NCI-H510A treated with DMSO at 0.1 percent for 48 hours (cell line): Measurements from ENCODE around the gene CSH2.
"Not testable (repeated sequence)": the region's sequence is repeated elsewhere in the genome, so short reads cannot be mapped to it uniquely, and the experiment has no call there.

Experiments
- DNase-seq: peaks from one replicate; lab custom pipeline; 2025; lab: John Stamatoyannopoulos, UW

The CSH2 gene

DNA sequence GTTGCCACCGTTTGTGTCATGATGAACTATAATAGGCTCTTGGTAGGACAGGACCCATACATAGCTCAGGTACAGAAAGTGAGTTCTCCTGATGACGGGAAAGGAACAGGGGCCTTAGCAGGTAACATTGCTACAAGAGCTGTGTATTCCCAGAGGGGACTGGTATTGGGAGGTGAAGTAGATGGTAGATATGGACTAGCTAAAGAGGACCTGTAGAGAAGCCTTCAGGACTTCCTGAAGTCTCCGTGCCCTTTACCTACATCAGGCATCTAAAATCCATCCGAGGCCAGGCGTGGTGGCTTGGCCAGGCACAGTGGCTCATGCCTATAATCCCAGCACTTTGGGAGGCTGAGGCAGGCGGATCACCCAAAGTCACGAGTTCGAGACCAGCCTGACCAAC is 18.3 kb downstream of the CSH2 start:
- DNase-seq, result no peak

DNA sequence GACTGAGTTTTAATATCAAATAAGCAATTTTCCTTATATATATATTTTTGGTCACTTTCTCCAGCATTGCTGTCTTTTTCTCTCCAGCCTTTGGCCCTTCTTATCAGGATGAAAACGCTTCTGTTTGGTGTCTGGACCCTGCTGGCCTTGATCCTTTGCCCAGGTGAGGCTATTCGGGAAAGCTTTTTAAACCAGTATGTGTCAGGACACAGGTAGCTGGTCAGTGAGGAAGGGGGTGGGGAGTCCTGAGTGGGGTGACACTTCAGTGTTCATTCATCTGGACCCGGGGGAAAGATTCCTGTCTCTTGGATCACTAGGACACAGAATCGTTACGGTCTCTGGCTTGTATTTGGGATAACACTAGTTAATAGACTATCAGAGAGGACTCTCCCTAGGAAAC is 18.8 kb downstream of the CSH2 start:
- DNase-seq, result no peak

DNA sequence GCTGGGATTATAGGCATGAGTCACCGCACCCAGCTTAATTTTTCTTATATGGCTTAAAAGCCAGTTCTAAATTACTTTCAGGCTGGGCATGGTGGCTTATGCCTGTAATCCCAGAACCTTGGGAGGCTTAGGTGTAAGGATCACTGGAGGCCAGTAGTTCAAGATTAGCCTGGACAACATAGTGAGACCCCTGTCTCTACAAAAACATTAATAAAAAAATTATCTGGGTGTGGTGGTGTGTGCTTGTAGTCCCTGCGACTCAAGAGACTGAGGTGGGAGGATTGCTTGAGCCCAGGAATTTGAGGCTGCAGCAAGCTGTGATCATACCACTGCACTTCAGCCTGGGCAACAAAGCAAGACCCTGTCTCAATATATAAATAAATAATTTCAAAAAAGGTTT is 20.2 kb downstream of the CSH2 start:
- DNase-seq, result no peak

DNA sequence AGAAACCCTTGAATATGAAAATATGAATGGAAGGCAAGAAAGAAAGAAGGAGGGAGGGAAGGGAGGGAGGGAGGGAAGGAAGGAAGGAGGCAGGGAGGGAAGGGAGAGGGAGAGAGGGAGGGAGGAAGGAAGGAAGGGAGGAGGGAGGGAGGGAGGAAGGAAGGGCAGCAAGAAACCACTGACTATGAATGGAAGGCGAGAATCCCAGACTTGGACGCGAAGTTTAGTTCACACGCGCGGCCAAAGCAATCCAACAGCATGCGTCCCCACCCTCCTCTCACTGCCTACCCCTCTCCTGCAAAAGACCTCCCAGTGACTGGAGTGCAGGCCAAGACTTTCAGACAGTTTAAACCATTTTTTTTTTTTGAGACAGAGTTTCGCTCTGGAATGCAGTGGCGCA is 23.1 kb downstream of the CSH2 start:
- no peak for DNase-seq

DNA sequence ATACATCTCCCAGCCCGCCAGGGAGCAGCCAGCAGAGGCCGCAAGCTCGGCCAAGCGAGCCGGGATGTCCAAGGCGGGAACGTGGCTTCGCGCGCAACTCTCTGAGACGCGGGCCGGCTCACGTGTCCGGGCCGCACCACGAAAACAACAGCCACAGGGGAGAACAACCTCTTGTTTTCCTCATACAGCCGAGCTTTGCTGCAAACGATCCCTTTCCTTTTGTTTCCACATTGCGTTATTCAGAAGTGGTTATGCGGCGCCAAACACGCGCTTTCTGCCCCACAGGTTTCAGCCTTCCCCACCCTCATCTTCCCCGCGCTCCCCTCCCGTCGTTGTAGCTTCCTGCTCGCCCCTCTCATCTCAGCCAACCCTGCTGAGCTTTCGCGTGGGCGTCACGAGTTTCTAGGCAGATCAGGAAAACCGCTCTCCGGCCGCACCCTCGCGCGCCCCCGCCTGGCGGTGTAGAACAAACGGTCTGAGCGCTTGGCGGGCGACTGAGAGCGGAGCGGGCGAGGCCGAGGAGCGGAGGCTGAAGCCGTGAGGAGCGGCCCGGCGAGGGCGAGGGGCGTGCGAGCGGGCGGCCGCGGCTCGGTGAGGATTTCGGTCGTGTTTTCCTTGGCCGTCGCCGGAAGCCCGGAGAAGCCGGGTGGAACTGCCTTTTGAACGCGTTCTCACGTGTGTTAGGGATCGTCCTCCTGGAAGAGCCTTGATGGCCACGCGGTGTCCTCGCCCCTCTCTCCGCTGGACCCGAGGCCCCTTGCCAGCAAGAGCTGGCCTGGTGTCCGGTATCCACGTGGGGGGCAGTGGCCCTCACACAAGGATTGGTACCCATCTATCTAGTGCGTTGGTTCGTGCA is 24.4 kb downstream of the CSH2 start:
- no peak for DNase-seq

DNA sequence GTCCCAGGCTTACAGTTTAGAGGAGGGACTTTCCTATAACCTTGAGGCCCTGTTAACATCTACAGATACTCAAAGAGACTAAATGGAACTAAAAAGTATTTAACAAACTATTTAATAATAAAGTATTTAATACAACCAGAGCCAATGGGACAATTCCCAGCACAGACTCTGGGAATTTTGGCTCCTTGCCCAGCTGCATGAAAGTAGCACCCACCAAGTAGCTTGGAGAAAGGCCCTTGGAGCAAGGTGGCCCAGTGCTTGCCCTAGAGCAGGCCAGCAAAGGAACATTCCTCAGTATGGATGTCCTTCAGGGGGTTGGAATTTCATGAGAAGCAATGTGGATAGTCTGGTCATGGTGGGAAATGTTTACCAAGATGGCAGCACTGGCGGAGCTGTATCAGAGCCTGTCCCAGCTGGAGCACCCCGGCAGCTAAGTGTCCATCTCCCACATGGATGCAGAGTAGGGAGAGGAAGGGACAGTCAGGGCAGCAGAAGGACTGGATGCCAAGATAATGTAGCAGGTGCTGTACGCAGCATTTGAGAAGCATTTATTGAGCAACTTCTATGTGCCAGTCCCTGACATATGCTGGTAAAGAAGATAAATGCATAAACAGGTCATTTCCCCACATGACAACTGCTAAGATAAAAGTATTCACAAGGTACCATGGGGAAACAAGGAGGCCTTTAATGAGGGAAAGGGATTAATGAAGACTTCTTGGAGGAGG is 25.8 kb downstream of the CSH2 start:
- DNase-seq, result no peak

DNA sequence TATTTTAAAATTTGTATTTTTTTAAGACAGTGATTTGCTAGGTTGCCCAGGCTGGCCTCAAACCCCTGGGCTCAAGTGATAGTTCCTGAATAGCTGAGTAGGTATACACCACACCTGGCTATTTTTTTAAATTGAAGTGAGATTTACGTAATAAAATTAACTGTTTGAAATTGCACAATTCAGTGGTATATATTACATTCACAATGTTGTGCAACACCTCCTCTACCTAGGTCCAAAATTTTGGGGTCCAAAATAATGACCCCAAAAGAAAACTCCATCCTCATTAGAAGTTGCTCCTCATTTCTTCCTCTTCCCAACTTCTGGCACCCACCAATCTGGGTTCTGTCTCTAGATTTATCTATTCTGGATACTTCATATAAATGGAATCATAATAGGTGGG is 28.0 kb downstream of the CSH2 start:
- DNase-seq, result no peak

DNA sequence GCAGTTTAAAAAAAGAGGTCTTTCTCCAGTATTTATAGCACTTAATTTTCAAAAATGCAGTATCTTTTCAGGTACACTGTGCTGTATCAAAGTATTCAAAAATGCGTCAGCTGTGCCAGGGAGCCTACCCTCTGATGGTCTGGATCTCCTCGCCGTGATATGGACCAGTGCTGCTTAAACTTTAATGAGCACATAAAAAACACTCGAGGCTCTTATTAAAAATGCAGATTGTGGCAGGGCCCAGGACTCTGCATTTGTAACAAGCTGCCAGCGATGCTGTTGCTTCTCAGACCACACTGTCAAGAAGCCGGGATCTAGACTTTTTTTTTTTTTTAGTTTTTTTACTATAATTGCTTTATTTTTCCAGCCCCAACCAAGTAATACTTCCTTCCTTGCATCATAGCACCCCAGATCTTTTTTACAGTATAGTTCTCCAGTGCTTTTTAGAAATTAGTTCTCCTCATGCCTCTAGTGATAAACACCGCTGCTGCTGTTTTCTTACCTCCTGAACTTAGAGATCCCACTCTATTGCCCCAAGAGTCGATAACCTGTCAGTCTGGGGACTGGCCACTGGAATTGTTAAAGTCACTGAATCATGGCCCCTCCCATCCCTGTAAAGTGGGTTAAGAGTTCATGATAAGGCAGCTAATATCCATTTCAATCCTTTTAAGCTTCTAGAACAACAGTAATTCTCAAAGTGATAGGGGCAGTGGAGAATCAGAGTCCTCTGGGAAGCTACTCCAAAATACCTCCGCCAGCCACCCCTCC is 29.4 kb downstream of the CSH2 start:
- DNase-seq, result no peak

DNA sequence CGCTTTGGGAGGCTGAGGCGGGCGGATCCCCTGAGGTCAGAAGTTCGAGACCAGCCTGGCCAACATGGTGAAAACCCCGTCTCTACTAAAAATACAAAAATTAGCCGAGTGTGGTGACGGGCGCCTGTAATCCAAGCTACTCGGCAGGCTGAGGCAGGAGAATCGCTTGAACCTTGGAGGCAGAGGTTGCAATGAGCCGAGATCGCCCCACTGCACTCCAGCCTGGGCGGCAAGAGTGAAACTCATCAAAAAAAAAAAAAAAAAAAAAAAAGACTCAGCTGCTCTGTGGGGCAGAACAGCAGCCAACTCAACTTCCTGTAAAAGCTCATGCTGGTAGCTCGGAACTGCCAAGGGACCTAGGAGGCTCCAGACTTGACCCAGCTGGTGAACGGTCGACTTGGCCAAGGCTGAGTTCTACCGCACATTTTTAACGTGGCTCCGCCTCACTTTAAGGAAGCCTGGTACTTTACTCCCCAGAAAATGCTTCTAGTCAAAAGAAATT is 30.0 kb downstream of the CSH2 start:
- not testable (repeated sequence) for DNase-seq

DNA sequence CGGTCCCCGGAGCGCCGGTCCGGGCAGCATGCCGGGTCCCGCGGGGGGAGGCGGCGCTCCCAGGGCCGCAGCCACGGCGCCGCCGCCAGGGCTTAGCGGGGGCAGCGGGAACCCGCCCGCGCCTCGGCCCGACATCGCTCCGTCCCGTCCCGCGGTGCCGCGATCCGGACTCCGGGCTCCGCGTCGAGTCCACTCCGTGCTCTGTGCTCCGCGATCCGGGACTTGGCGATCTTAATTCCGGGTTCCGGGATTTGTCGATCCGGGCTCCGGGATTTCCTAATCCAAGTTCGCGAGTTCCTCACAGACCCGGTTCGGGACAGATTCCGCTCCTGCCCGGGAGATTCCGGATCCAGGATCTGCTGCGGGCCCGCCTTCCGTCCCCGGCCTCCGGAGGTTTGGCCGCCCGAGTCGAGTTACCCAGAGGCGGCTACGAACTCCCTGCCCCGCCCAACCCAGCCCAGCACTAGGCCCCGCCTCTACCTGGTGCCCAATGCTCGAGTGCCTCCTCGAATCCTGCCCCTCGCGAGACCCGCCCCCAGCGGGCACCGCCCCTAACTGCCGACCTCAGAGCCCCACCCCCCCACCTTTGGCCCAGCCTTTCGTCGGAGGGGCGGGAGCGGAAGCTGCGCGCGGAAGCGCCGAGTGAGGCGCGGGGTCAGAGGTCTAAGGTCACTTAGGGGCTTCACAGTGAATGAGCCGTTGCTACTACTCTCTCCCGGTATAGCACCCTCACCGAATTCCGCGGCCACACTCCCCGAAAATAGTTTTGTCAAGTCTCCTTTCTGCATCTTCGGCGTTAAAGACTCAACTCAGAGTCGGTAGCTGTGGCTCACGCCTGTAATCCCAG is 30.7 kb downstream of the CSH2 start, which contains the start of gene SMARCD2:
SMARCD2 (minus strand) TSS at position 146 of the 847 bp plus-strand sequence; CDS start at position 135, 11 bp downstream.
- peak; percentile 98 for DNase-seq

DNA sequence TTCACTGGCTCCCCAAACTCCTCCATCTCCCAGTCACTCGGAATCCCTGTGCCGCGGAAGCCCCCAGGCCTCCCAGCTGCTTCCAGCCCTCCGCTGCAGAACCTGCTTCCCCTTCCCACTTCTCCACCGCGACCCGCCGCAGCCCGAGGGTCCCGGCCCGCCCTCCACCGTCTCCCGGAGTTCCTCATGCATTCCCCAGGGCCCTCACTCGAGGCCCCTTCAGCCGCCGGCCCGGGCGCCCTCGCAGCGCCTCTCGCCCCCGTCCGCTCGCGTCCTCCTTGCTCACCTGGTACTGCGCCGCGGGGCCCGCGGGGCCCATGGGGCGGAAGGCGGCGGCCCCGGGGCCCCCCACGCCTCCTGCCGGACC is 31.3 kb downstream of the CSH2 start:
- no peak for DNase-seq

DNA sequence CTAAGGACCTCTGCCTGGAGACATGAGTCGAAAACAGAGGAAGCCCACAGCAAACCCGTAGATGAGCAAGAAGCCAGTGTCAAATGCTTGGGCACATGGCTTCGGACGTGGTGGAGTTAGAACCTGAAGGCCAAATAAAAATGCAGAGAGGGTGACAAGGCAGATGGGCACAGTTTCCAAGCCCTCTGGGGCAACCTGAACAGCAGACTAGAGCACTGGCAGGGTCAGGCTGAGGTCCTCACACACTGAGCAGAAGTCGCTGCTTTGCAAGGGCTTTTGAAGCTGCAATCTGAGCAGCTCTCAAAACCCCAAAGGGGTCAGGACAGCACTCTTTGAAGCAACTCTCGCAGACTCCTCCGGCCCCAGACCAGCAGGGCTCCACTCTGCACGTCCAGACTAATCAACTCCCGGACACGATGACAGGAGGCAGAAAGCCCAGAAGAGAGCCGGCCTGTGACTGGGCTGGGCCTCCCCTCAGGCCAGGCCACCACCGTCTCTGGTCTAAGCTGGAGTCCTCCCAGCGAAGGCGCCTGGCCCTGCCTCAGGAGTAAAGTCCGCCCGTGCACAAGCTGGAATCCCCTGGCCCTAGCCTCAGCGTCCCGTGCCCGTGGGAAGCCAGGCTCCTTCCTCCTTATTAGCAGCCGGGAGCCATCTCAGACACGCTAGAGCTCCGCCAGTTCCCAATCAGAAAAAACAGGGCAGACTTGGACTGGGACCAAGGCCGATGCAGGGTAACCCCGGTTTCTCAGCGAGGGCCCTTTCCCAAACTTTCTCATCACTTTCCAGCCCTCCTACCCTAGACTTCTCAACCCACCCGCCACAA is 31.9 kb downstream of the CSH2 start:
- DNase-seq, result peak; percentile 33

DNA sequence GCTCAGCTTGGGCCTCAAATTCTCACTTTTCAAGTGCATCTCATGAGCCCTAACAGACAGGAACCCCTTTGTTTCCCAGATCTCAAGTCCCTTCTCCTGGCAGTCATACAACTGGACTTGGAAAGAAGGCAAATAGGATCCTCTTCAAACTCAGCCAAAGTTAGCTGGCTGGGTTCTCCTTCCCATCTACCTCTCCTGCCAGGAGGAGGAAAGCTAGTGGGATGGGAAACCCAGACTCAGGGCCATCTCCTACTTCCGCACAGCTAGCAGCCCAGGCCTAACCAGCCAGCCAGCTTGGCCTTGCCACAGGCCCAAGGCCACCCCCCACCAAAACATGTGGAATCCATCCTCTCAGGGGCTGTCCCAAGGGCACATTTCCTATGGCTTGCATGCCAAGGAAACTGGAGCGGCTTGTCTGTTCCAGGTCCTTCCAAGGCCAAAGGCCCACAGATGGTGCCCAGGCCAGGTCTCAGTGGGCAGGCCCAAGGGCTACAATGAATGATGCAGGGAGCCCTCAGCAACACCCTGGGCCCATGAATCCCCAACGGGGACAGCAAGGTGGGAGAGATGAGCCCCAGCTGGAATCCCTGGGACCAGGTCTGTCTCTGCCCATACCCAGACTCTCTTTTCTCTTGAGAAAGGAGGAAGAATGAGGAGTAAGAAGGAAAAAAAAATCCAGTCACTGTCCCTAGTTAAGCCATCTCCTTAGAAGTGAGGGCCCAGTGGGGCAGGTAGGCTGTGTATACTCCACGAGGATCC is 32.7 kb downstream of the CSH2 start:
- no peak for DNase-seq

DNA sequence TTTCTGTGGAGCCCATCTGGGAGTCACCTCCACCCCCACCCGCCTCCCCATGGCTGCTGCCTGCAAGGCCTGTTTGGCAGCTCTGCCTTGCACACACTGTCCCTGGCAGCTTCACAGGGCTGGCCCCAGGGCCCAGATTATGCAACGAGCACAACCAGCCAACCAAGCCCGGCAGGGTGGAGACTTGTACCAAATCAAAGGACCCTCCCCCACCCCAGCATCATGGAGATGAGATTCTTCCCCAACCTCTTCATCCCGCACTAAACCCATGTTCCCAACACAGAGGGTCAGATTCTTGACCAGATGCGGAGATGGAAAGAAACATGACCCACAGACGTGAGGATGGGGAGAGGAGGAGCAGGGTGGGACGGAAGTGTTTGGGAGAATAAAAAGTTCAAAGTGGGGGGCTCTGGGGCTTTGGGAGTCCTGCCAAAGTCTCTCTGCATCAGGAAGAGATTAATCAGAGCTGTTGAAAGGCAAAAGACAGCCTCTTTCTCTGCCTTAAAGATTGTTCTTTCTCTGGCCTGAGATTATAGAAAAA is 34.8 kb downstream of the CSH2 start:
- DNase-seq, result peak; percentile 50

DNA sequence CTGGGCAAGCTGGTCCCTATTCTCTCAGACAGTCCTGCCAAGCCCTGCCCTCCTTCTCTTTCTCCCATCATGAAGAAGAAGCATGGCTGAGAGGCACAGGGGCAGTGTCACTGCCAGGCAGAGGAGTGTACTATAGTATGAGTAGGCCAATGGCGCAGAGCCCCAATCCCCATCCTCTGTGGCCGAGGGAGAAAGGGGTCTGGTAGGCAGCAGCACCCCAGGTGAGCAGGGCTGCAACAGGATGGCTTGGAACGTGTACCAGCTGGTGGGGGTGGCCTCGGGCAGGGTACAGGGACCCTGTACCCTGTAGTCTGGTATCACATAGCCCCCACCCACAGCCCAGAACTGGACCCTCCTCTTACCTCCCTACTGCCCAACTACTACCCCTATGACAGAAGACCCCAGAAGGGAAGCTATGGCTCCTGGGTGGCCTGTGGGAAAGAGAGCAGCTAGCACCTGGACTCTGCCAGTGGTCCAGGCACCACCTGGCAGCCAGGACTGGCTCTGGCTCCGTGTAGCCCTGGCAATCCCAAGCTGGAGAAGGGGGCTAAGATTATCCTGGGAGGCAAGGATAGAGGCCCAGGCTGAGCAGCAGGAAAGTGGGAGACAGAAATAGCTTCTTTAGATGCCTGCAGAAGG is 35.4 kb downstream of the CSH2 start:
- no peak for DNase-seq

DNA sequence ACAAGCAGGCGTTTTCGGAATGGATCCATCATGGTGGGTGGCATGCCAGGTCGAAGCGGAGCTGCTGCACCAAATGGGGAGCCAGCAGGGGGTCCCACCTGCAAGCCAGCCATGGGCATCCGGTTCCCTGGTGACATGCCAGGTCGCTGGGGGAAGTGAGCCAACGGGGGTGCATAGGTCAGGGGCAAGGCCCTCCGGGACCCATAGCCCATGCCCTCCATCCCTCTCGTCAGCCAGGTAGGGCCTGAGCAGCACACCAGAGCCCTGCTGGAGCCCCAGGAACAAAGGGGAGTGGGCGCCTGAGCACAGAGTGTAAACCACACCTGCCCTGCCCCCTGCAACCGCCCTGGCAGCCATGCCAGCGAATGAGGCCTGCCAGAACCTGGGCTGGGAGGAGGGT is 36.0 kb downstream of the CSH2 start:
- no peak for DNase-seq

DNA sequence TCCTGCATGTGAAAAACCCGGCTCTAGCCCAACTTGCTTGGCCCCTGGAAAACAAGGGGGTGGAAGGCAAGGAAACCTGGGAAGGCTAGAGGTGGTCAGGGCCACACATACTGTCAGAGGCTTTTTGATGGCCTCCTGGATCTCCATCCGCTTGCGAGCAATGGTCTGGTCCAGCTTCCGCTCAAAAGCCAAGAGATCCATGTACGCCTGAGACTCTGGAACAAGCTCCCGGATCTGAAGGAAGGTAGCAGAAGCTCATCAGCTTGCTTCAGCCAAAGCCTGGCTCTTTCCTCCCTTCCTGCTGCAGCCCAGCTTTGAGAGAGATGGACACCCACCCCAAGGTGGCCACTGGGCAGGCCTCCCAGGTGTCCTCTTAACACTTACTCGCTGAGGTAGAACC is 36.7 kb downstream of the CSH2 start:
- DNase-seq, result no peak

DNA sequence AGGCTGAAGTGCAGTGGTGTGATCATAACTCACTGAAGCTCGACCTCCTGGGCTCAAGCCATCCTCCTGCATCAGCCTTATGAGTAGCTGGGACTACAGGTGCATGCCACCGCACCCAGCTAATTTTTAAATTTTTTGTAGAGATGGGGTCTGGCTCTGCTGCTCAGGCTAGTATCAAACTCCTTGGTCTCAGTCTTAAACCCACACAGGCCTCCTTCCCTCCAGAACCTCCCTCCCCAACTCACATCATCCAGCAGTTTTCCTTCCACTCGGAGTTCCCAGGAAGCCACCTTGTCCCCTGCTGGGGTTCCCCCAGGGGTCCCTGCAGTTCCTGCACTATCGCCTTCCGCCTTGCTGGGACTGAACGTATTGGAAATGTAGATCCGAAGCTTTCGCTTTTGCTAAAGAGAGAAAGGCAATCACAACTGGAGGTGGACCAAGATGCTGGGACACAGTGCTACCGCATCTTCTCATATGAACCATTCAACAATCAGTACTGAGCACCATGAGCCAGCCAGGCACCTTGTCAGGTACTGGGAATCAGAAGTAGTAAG is 38.2 kb downstream of the CSH2 start:
- no peak for DNase-seq
